ENCODE data around the gene MUTYH.

Gene MUTYH

DNA sequence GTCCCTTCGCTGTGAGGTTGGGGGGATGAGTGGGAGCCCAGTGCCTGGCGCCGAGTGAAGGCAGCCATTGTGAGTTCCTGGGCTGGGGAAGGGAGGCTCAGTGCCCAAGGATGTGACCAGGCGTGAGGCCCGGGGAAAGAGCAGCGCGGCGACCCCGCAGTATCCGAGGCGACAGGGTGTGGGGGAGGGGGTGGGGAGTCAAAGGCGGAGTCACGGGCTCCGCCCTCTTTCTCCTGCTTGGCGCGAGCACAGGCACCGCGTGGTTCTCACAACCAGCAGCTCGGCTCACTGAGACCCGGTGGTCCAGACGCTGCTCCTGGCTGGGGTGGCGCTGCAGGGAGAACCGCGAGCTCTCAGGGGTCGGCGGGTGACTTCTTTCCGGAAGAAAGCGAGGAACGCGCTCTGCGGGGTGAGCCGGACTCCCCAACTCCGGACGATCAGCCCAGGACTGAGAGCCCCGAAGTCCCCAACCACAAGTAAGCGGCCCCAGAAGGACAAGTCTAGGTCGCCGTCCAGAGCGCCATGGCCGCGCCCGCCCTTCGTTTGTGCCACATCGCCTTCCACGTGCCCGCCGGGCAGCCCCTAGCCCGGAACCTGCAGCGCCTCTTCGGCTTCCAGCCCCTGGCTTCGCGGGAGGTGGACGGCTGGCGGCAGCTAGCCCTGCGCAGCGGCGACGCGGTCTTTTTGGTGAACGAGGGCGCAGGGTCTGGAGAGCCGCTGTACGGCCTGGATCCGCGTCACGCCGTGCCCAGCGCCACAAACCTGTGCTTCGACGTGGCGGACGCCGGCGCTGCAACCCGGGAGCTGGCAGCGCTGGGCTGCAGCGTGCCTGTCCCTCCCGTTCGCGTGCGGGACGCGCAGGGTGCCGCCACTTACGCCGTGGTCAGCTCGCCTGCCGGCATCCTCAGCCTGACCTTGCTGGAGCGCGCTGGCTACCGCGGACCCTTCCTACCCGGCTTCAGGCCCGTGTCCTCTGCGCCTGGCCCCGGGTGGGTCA lies 13.3 kb downstream of the MUTYH start, which contains the start of gene HPDL:
TSS of gene HPDL (plus strand) at position 269 of the 997 bp plus-strand sequence. CDS start at position 523, 254 bp downstream.
- TF ChIP-seq, protein P1, sequence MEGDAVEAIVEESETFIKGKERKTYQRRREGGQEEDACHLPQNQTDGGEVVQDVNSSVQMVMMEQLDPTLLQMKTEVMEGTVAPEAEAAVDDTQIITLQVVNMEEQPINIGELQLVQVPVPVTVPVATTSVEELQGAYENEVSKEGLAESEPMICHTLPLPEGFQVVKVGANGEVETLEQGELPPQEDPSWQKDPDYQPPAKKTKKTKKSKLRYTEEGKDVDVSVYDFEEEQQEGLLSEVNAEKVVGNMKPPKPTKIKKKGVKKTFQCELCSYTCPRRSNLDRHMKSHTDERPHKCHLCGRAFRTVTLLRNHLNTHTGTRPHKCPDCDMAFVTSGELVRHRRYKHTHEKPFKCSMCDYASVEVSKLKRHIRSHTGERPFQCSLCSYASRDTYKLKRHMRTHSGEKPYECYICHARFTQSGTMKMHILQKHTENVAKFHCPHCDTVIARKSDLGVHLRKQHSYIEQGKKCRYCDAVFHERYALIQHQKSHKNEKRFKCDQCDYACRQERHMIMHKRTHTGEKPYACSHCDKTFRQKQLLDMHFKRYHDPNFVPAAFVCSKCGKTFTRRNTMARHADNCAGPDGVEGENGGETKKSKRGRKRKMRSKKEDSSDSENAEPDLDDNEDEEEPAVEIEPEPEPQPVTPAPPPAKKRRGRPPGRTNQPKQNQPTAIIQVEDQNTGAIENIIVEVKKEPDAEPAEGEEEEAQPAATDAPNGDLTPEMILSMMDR (IDR thresholded peaks at IDR 0.05; ENCODE audit: borderline replicate concordance, control extremely low read depth, extremely low read depth, insufficient read depth, missing control alignments), result no peak
- peak; percentile 90 for DNase-seq (ENCODE audit: low spot score)
- in situ Hi-C loops (cut with MboI; ENCODE audit: low sequenced_read_pairs, unreplicated experiment), result no loop called here

DNA sequence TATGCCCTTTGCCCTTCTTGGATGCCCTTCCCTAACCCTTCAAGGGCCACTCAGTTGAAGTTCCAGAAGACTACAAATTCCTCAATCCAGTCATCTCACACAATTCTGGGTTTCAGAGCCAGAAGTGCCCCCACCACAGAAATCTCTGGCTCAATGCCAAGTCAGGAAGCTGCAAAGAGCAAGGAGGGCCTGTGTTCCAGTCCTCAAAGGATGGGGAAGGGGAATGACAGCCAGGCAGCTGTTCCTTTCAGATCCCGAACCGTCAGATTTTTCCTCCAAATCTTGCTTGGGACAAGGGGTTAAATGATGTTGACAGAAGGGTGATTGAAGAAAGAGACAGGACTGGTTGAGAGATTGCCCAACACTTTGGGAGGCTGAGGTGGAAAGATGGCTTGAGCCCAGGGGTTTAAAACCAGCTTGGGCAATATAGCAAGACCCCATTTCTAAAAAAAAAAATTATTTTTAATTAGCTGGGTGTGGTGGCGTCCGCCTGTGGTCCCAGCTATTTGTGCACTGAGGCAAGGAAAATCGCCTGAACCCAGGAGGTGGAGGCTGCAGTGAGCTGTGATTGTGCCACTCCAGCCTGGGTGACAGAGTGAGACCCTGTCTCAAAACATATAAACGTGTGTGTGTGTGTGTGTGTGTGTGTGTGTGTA lies 14.3 kb downstream of the MUTYH start:
- in situ Hi-C loops (cut with MboI; ENCODE audit: low sequenced_read_pairs, unreplicated experiment), result no loop called here
- TF ChIP-seq, protein P1 (IDR thresholded peaks at IDR 0.05; ENCODE audit: borderline replicate concordance, control extremely low read depth, extremely low read depth, insufficient read depth, missing control alignments), result no peak
- no peak for DNase-seq (ENCODE audit: low spot score)

GRCh38 chr1:45322486-45323040 lies 17.7 kb downstream of the MUTYH start:
- in situ Hi-C loops (cut with MboI; ENCODE audit: low sequenced_read_pairs, unreplicated experiment), result no loop called here
- TF ChIP-seq, protein P1 (IDR thresholded peaks at IDR 0.05; ENCODE audit: borderline replicate concordance, control extremely low read depth, extremely low read depth, insufficient read depth, missing control alignments), result no peak
- DNase-seq (ENCODE audit: low spot score), result no peak

GRCh38 chr1:45321444-45321843 lies 18.8 kb downstream of the MUTYH start:
- in situ Hi-C loops (cut with MboI; ENCODE audit: low sequenced_read_pairs, unreplicated experiment), result no loop called here
- TF ChIP-seq, protein P1 (IDR thresholded peaks at IDR 0.05; ENCODE audit: borderline replicate concordance, control extremely low read depth, extremely low read depth, insufficient read depth, missing control alignments), result no peak
- no peak for DNase-seq (ENCODE audit: low spot score)

GRCh38 chr1:45319761-45320160 lies 20.5 kb downstream of the MUTYH start:
- TF ChIP-seq, protein P1 (IDR thresholded peaks at IDR 0.05; ENCODE audit: borderline replicate concordance, control extremely low read depth, extremely low read depth, insufficient read depth, missing control alignments), result no peak
- DNase-seq (ENCODE audit: low spot score), result no peak
- in situ Hi-C loops (cut with MboI; ENCODE audit: low sequenced_read_pairs, unreplicated experiment), result no loop called here

DNA sequence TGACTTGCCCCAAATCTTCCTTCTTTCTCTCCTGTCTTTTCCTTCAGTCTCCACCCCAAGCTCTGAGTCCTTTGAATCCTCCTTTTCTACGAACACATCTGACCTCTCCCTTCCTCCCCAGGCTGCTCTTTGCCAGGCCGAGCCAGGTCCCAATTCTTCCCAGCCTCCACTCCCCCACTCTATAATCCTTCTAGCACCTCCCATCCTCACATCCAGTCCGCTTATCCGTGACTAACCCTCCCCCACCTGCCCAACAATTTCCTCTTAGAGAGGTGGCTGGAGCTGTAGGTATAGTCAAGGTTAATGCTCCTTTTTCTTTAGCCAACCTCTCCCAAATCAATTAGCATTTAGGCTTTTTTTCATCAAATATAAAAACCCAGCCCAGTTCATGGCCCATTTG lies 23.1 kb downstream of the MUTYH start:
- TF ChIP-seq, protein P1 (IDR thresholded peaks at IDR 0.05; ENCODE audit: borderline replicate concordance, control extremely low read depth, extremely low read depth, insufficient read depth, missing control alignments), result no peak
- in situ Hi-C loops (cut with MboI; ENCODE audit: low sequenced_read_pairs, unreplicated experiment), result no loop called here

More for the DNA sequence above, 23.1 kb downstream of the MUTYH start:
- no peak for DNase-seq (ENCODE audit: low spot score)

All from GM13976 (cell line).